ENCODE measurements around the gene CA11.
A peak's percentile ranks its signal among the peaks of the same experiment; 100 is the strongest.
"Not testable (repeated sequence)": the region's sequence is repeated elsewhere in the genome, so short reads cannot be mapped to it uniquely, and the experiment has no call there.

The CA11 gene

DNA sequence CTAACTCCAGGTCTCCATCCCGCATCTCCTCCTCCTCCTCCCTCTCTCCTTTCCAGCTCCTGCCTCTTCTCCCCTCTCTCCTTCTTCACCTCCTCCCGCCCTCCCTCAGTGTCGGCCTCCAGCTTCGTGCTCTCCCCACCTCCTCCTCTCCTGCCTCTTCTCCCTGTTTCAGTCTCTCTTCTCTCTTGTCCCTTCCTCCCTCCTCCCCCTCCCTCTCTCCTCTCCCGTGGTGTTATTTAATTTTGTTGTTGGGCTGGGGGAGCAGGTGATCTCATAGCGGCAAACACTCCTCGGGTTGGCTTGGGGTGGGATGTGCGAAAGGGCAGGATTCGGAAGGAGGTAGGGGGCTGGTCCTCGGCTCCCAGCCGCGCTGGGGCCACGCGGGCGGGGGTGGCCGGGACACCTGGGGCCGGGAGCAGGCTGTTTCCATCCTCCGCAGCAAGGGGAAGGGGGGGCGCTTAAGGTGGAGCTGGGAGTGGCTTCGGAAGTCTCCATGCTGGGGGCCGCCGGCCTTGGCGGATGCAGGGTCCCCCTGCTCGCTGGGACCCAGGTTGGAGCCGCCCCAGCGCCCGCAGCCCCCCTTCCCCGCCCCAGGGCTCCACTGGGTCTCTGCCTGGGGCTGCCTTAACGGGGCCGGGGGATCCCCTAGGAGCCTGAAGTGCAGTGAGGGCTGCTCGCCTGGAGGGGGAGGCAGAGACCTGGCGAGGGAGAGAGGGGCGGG, at the start of gene CA11:
CA11 (minus strand) TSS at position 187 of the 721 bp plus-strand sequence. CDS start 555 bp downstream, outside the sequence.
- DNase-seq = peak; percentile 68

DNA sequence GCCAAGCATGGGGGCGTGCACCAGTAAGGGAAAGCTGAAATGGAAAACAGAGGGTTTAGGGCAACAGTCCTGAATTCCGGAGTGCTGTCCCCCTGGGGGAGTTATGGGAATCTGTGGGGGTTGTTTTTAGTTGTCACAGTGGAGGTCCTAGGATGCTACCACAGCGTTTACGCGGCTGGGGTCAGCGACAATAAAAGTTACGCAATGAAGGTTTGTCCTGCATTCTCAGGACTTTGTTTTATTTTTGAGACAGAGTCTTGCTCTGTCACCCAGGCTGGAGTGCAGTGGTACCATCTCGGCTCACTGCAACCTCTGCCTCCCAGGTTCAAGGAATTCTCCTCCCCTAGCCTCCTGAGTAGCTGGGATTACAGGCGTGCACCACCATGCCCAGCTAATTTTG, 47.6 kb upstream of the CA11 start:
- DNase-seq = not testable (repeated sequence)

DNA sequence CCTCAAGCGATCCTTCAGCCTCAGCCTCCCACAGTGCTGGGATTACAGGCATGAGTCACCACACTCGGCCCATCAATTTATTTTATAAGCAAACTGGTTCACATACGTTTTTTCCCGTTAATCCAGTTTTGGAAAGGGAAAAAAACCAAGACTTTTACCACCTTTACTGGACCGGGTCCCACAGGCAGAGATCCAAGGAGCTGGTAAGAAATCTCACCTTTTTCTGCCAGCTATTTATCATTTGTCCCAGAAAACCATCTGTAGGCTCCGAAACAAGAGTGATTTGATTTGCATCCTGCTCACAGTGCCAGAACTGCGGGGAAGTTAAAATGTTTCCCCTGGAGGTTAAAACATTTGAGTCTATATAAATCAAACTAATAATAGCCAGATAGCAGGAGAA, 43.5 kb upstream of the CA11 start:
- no peak for DNase-seq

DNA sequence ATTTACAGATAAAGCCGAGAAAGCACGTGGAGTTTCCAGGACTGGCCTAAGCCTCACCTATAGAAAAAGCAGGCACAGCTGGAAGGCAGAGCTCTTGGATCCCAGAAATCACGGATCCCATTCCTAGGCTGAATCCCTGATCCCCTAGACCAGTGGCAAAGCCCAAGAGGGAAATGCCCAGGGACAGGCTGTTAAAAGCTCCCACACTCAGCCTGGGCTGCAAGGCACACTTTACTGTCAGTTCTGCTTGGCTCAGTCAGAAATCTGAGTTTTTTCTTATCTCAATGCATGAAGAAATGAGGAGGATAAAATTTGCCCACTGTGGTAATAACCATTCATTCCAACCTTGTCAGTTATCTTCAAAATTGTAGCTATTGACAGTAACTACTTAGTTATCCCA, 41.8 kb upstream of the CA11 start:
- no peak for DNase-seq

DNA sequence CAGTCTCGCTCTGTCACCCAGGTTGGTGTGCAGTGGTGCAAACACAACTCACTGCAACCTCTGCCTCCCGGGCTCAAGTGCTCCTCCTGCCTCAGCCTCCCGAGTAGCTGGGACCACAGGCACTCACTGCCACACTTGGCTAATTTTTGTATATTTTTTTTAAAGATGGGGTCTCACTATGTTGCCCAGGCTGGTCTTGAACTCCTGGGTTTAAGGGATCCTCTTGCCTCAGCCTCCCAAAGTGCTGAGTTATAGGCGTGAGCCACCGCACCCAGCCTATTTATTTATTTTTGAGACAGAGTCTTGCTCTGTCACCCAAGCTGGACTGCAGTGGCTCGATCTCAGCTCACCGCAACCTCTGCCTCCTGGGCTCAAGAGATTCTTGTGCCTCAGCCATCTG, 40.6 kb upstream of the CA11 start:
- DNase-seq = not testable (repeated sequence)

DNA sequence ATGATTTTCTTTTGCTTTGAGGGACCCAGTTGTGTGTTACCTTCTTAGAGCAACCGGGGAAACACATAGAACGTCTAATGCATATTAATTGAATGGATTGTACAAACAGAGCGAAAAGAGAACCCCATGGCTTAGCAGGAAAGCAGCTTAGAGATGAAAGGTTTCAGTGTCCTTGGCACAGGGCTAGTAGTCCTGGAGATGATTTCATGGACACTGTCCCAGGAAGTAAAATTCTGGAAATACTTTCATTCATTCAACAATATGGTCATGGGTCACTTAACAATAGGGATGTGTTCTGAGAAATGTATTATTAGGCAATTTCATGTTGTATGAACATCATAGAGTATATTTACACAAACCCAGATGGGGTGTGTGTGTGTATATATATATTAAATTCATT, 40.1 kb upstream of the CA11 start:
- DNase-seq = no peak

DNA sequence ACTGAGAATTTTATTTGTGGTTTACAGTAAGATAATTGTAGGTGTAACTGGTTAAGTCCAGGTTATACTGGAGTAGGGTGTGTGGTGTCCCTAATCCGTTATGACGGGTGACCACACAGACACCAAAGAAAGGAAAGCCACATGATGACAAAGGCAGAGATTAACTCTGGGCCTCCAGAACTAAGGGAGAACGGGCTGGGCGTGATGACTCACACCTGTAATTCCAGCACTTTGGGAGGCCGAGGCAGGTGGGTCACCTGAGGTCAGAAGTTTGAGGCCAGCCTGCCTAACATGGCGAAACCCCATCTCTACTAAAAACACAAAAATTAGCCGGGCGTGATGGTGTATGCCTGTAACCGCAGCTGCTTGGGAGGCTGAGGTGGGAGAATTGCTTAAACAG, 39.6 kb upstream of the CA11 start:
- no peak for DNase-seq

DNA sequence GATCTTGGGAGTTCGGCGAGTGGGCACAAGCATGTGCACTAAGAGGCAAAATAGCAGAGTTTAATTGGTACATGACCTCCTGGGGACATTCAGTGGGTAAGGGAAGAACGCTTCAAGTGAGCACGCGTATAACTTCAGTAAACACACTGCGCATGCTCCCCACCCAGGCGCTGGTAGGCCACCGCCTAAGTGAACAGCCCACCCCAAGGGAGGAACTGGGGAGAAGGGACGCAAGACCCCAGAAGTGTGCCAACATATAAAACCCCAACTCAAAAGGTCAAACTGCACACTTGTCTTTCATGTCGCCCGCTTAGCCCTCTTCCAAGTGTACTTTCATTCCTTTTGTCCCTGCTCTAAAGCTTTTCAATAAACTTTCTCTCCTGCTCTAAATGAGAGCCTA, 37.4 kb upstream of the CA11 start:
- DNase-seq = no peak

DNA sequence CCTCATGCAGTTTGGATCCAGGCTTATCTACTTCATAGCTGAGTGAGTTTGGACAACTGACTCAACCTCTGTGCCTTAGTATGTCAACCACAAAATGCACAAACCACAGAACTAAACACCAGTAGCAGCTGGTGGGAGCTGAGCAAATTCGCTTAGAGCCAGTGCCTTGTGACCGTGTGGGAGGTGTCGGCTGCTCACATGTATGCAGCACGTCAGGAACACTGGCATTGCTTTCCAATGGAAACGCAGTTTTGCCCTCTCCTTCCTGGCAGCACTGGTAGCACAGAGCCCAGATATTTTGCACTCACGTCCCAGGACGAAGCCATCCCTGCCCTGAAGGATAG, 35.1 kb upstream of the CA11 start:
- DNase-seq = no peak

DNA sequence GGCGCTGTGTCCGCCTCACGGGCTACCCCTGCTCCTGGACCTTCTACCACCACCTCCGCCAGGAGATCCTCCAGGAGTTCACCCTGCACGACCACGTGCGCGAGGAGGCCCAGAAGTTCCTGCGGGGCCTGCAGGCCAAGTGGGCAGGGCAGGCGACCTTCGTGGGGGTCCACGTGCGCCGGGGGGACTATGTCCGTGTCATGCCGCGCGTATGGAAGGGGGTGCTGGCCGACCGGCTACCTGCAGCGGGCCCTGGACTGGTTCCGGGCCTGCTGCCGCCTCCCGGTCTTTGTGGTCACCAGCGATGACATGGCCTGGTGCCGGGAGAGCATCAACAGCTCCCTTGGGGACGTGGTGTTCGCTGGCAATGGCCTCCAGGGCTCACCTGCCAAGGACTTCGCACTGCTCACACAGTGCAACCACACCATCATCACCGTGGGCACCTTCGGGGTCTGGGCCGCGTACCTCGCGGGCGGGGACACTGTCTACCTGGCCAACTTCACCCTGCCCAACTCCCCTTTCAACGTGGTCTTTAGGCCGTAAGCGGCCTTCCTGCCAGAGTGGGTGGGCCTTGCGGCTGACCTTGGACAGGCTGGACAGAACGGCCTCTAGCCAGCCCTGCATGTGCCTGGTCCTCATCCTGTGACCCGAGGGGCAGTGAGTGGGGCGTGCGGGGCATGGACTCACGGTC, 34.6 kb upstream of the CA11 start:
- no peak for DNase-seq

DNA sequence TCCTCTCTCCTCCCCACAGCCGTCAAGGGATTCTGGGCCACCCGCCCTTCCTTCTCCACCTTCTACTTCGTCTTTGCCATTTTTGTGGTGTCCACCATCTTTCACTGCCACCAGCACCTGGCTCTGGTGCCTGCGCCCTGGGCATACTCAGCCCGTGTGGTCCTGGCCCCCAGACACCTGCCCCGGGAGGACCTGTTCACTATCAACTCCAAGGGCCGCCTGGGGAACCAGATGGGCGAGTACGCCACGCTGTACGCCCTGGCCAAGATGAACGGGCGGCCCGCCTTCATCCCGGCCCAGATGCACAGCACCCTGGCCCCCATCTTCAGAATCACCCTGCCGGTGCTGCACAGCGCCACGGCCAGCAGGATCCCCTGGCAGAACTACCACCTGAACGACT, 34.0 kb upstream of the CA11 start:
- not testable (repeated sequence) for DNase-seq

DNA sequence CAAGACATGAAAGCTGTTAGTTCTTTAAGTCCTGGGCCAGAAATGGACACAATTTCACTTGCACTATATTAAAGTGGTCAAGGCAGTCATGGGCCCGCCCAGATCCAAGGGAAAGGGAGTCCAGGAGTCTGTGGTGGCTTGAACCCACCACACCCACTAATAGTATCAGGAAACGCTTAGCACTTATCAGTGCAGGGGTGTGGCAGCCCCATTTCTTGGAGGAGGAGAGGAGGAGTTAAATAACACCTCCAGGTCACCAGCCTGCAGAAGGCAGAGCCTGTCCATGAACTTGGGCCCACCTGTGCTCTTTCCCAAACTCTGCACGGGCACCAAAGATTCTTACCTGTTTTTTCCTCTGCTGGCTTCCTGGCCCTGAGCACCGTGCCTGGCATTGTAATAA, 32.2 kb upstream of the CA11 start:
- DNase-seq = no peak

DNA sequence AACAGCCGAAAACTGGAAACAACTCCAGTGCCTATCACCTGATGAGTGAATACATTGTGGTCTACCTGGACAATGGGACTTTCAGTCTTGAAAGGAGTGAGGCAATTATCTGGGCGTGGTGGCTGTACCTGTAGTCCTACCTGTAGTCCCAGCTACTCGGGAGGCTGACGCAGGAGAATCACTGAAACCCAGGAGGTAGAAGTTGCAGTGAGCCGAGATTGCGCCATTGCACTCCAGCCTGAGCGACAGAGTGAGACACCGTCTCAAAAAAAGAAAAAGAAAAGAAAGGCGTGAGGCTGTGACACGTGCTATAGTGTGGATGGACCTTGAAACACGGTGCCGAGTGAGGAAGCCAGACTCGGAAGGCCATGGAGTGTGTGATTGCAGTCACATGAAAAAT, 30.9 kb upstream of the CA11 start:
- no peak for DNase-seq

DNA sequence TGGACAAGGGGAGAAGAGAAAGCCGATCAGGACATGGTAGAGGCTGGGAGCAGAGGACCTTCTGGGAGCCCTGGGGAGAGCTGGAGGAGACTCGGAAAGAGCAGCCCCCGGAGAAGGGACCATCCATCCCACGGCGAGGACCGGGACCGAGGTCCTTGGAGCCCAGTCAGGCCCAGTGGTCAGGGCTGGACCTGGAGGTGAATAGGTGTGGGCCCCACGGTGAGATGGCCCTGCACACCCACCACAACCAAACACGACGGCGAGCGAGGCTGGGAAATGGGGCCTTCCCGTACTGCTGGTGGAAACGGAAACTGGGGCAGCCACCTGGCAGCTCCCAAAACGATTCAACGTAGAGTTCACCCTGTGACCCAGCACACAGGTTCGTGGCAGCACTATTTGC, 30.5 kb upstream of the CA11 start:
- no peak for DNase-seq

DNA sequence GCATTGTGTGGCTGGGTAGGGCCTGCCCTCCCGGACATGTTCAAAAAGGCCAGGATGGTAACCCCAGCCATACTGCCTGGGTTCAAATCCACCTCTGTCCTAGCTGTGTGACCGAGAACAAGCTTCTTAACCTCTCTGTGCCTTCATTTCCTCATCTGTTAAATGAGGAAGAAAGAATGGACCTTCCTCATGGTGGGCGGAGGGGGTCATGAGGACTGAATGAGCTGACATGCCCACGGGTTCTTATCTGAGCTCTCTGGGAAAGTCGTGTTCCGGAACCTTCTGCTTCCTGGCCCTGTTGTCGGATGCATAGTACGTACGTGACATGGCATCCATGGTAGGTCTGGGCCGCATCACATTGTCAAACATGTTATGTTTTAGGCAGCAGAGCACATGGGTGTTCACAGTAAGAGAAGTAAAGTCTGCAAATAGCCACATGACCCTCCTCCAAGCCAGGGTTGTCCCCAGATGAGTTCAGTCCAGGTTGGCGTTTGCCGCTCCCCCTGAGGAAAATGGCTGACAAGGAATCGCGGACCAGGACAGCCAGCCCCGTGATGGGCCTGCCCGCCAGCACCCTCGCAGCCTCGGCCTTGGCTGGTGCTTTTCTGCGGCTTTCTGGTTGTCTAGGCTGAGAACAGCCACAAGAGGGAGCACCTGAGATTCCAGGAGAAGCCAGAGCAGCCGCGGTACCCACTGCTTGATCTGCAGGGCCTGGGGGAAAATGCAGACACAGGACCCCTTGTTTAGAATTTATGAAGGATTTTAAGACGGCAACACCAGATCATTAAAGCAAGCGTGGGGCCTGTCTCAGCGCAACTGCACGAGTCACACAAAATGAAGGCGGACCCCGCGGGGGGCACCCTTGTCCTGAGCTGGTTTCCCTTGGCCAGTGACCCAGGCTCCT, 29.2 kb upstream of the CA11 start:
- DNase-seq = peak; percentile 44

DNA sequence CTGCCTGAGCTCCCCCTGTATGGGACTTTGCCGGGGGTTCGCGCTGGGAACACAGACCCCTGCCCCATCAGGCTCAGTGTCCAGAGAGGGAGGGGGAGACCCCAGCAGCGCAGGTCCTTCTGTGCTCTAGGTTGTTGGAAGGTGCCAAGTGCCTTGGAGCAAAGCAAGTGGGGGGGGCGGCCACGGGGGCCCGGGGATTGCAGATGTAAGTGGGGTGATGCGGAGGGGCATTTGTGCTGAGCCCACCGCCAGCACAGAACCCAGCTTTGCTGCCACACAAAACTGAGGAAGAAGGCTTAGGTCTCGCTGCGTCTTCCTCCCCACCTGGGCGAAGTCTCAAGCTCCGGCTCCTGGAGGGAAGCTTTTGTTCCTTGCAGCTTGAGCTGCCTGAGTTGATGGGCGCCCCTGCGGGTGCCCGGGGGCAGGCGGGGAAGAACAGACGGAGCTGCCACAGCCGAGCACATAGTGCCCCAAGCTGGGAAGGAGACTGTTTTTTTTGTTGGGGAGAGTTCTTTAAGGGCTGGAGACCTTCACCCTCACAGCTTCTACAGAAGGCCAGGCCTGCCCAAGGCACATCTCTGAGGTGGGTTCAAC, 28.3 kb upstream of the CA11 start:
- DNase-seq = no peak

DNA sequence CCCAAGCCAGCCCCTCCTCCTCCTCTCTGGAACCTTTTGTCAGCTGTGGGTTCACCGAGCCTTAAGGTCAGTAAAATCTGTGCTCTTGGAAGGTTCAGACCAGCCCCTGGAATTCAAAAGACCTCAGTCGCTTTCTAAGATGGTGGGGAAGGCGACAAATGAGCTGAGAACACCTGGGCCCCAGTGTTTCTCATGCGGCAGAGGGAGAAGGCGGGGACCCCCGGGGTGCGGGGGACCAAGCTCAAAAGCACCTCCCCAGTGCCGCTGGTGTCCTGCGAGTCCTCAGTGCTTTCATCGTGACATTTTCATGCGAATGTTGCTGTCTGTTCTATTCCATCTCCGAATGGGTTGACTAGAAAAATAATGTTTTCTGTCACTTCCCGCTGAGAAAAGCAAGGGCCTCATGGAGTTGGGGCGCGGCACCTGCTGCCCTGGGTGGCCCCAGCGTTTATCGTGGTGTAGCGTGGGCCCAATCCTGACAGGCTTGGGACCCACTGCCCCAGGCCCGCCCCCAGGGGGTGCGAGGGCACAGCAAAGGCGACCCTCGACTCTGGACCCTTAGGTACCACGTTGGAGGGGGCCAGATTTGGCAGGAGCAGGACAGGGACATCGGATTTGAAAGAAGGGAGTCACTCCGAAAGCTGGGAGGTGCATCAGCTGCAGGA, 27.6 kb upstream of the CA11 start:
- DNase-seq = no peak

DNA sequence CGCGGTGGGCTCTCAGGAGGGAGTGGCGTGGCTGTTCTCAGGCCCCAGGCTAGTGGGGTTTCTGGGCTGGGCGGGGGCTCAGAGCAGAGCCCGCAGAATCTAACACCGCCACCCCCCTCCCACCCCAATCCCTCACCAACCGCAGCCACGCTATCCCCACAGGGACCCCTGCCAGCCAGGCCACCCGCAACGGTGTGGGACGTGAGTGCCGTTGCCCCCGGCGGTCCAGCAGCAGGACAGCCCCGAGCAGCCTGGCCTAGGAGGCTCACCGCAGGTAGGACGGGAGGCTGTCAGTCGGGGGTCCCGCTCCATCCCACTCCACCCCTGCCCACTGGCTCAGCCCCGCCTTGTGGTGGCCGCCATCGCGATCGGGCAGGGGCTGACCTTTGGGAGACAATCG, 27.0 kb upstream of the CA11 start, which contains the start of gene NTN5:
NTN5 (minus strand) TSS at position 24 of the 400 bp plus-strand sequence. CDS start 2,031 bp downstream, outside the sequence.
- no peak for DNase-seq

DNA sequence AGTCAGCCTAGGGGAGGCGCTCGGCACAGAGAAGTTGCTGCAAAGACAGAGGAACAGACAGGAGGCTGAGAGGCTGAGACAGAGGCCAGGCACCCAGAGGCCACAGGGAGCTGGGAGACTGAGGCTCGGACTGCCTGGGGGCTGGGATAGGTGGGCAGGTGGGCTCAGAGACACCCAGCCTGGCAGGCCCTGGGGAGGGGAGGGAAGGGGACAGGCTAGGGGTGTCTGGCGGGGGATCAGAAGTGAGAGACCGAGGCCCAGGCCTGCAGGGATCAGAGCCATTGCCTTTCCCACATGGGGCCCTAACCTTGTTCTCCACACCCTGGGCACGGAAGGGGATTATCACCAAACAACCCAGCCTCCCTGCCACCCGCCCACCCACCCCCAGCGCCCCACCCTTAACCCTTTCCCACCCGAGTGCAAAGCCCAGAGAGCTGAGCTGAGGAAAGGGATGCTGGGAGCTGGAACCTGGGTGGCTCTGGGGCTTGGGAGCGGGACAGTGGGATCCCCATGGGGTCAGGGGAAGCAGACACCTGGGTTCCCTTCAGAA, 25.5 kb upstream of the CA11 start:
- DNase-seq = no peak

DNA sequence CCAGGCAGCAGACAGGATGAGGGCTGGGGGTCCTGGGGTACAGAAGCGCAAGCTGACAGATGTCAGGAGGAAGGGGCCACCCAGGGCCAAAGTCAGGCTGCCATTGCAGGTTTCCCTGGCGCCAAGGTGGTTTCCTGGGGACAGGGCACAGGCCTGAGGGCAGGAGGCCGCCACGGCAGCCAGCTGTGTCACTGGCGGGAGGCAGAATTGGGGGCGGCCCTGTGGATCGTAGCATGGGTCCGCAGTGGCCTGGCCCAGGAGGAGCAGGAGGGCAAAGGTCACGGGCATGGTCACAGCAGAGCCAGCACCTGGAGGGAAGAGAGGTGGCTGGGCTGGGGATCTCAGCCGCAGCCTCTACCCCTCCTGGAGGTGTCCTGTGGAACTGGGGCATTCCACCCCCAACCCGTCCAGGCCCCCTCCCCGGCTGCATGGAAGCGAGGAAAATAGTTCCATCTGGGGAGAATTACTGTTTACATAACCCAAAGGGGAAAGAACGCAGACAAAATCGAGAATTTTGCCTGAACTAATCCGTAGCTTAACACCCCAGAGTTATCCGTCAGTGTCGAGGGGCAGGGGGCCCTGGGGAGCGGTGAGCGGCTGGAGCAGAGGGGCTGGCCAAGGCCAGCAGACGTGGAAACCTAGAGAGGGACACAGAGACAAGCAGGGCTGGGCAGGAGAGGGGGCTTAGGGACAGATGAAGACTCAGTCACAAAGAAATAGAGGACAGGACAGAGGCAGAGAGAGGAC, 24.9 kb upstream of the CA11 start:
- DNase-seq = no peak

DNA sequence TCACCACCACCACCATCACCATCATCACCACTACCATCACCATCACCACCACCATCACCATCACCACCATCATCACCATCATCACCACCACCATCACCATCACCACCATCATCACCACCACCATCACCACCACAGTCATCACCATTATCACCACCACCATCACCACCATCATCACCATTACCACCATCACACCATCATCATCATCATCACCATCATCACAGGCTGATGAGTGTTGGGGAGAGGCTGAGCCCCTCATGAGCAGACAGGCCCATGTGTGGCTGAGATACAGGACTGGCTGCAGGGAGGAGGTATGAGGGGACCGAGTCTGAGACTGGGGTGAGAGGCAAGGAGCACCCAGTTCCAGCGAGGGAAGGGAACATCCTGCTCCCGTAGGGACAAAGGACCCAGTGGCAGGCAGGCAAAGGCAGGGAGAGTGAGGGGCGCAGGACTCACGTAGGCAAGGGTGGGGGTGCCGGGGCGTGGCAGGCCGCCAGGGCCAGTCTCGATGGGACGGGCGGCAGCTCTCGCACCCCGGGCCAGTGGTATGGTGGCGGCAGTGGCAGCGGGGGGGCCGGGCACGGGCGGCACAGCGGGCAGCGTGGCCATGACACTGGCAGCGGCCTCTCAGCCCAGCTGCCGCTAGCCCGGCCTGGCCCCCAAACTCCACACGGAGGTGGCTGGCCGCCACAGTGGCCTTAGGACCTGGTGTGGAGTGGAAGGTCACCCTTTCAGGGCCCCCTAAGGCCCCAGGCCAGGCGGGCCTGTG, 24.1 kb upstream of the CA11 start:
- DNase-seq = no peak

Data from T1000 (cell line).